ENCODE data around the gene SFXN5. TPM values are rescaled to one million over a fixed set of nuclear protein-coding genes. Genes with fewer than 3 reads are reported as not detected.

The SFXN5 gene
- total RNA-seq, 1 donor from 2014 or later = 12.7 TPM

DNA sequence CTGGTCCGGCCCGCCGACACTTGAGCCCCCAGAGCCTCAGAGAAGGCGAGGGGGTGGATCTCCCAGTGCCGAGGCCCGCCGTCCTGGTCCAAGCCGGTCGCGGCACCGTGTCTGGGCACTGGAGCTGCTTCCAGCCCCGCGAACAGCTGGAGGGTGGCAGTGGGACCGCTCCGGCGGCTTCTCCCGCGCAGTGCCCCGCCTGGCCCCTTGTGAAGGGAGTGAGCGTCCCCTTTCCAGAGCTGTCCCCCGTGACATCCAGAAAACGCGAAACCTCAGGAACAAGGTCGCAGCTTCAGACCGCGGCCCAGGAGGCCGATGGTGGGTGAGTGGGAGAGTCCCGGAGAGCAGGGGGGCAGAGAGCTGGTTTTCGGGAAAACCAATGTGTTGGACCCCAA lies 154.8 kb downstream of the SFXN5 start:
- Mint-ChIP-seq H3K27me3 (ENCODE audit: unreplicated experiment) (peaks cover 78% of the 10 kb centered on the region), H3K4me1 (ENCODE audit: unreplicated experiment) (peaks cover 28% of the 10 kb centered on the region), H3K36me3 (ENCODE audit: unreplicated experiment) (no peaks in the 10 kb centered on the region), H3K27ac (ENCODE audit: unreplicated experiment) (no peak overlapping the region), H3K4me3 (ENCODE audit: unreplicated experiment) (peak overlapping the region; percentile 55), H3K9me3 (ENCODE audit: unreplicated experiment) (no peaks in the 10 kb centered on the region)
- peak; percentile 82 for DNase-seq (ENCODE audit: extremely low spot score, unreplicated experiment)
- TF ChIP-seq, protein P1, sequence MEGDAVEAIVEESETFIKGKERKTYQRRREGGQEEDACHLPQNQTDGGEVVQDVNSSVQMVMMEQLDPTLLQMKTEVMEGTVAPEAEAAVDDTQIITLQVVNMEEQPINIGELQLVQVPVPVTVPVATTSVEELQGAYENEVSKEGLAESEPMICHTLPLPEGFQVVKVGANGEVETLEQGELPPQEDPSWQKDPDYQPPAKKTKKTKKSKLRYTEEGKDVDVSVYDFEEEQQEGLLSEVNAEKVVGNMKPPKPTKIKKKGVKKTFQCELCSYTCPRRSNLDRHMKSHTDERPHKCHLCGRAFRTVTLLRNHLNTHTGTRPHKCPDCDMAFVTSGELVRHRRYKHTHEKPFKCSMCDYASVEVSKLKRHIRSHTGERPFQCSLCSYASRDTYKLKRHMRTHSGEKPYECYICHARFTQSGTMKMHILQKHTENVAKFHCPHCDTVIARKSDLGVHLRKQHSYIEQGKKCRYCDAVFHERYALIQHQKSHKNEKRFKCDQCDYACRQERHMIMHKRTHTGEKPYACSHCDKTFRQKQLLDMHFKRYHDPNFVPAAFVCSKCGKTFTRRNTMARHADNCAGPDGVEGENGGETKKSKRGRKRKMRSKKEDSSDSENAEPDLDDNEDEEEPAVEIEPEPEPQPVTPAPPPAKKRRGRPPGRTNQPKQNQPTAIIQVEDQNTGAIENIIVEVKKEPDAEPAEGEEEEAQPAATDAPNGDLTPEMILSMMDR (IDR thresholded peaks at IDR 0.05) = no peak

DNA sequence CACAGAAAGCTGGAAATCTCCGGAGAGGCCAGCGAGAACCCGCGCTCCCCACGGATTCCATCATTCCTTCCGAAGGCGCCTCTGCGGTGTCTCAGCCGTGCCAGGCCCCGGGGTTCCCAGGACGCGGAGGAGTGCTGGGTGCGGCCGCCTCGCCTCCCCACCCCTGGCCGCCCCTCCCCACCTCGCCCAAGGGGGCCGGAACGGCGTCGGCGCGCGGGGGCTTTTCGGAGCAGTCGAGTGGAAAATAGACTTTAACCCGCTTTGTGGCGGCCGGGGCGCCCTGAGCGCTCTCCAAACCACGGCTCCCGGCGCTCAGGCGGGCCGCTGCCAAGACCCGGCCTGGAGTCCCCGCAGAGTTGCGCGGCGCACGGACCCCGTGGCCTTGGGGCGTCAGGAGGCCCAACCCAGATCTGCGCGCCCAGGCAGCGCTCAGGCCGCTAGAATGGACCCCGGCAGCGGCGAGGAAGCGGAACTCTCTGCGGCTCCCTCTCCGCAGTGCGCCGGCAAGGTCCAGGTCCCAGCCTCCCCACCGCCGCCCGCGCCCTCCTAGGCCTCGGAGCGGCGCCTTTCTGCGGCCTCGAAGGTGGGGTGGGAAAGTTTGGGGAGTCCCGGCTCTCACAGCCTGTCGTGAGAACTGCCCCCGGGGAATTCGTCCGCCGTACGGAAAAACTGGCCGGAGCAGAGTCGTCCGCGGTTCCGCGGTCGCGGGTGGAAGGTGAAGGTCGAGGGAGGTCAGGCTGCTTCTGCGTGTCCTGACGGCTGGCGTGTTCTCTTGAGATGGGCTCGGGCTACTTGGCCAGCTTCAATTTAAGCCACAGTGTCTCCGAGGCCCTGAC lies 155.4 kb downstream of the SFXN5 start:
- peaks cover 78% of the 10 kb centered on the region for H3K27me3 Mint-ChIP-seq (ENCODE audit: unreplicated experiment)
- H3K9me3 Mint-ChIP-seq (ENCODE audit: unreplicated experiment) = no peaks in the 10 kb centered on the region
- peak; percentile 79 for DNase-seq (ENCODE audit: extremely low spot score, unreplicated experiment)
- H3K36me3 Mint-ChIP-seq (ENCODE audit: unreplicated experiment) = no peaks in the 10 kb centered on the region
- peaks cover 28% of the 10 kb centered on the region for H3K4me1 Mint-ChIP-seq (ENCODE audit: unreplicated experiment)
- H3K4me3 Mint-ChIP-seq (ENCODE audit: unreplicated experiment) = peak overlapping the region; percentile 59
- no peak overlapping the region for H3K27ac Mint-ChIP-seq (ENCODE audit: unreplicated experiment)
- TF ChIP-seq, protein P1 (IDR thresholded peaks at IDR 0.05) = no peak

DNA sequence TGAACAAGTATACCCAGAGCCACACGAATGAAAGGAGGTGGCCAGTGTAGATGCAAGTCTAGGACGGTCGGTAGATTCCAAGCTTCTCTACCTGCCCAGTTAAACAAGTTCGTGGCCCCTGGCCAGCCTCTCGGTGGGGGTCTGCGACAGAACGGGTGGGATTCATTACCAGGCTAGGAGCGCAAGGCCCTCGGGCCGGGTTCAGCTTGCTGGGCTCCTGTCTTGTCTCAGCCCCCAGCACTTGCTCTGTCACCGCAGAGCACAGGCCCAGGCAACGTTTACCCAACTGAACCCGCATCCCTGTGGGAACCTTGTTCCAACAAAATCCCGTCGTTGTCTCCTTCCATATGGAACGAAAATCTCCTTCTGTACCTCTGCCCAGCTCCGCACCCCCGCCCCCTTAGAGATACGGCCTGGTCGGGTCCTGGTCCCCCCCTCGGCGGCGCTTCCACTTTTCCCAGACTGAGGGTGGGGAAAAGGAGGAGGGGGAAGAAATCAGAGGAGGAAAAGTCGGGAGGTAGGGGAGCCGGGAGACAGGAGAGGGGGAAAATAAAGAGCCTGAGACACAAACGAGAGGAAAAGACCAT lies 156.1 kb downstream of the SFXN5 start:
- H3K36me3 Mint-ChIP-seq (ENCODE audit: unreplicated experiment) = no peaks in the 10 kb centered on the region
- H3K27ac Mint-ChIP-seq (ENCODE audit: unreplicated experiment) = no peak overlapping the region
- no peak overlapping the region for H3K4me3 Mint-ChIP-seq (ENCODE audit: unreplicated experiment)
- DNase-seq (ENCODE audit: extremely low spot score, unreplicated experiment) = peak; percentile 75
- H3K9me3 Mint-ChIP-seq (ENCODE audit: unreplicated experiment) = no peaks in the 10 kb centered on the region
- H3K27me3 Mint-ChIP-seq (ENCODE audit: unreplicated experiment) = peaks cover 79% of the 10 kb centered on the region
- TF ChIP-seq, protein P1 (IDR thresholded peaks at IDR 0.05) = no peak
- peaks cover 25% of the 10 kb centered on the region for H3K4me1 Mint-ChIP-seq (ENCODE audit: unreplicated experiment)

GRCh38 chr2:72914589-72915319 lies 156.8 kb downstream of the SFXN5 start:
- Mint-ChIP-seq H3K27ac (ENCODE audit: unreplicated experiment) (no peak overlapping the region), H3K4me3 (ENCODE audit: unreplicated experiment) (no peak overlapping the region), H3K27me3 (ENCODE audit: unreplicated experiment) (peaks cover 80% of the 10 kb centered on the region), H3K36me3 (ENCODE audit: unreplicated experiment) (no peaks in the 10 kb centered on the region), H3K9me3 (ENCODE audit: unreplicated experiment) (no peaks in the 10 kb centered on the region), H3K4me1 (ENCODE audit: unreplicated experiment) (peaks cover 22% of the 10 kb centered on the region)
- TF ChIP-seq, protein P1 (IDR thresholded peaks at IDR 0.05) = no peak
- no peak for DNase-seq (ENCODE audit: extremely low spot score, unreplicated experiment)

GRCh38 chr2:72914206-72914559 lies 157.3 kb downstream of the SFXN5 start:
- TF ChIP-seq, protein P1 (IDR thresholded peaks at IDR 0.05) = no peak
- Mint-ChIP-seq H3K27me3 (ENCODE audit: unreplicated experiment) (peaks cover 80% of the 10 kb centered on the region), H3K36me3 (ENCODE audit: unreplicated experiment) (no peaks in the 10 kb centered on the region), H3K4me1 (ENCODE audit: unreplicated experiment) (peaks cover 20% of the 10 kb centered on the region), H3K27ac (ENCODE audit: unreplicated experiment) (no peak overlapping the region), H3K4me3 (ENCODE audit: unreplicated experiment) (no peak overlapping the region), H3K9me3 (ENCODE audit: unreplicated experiment) (no peaks in the 10 kb centered on the region)
- DNase-seq (ENCODE audit: extremely low spot score, unreplicated experiment) = peak; percentile 64
